Ishikawa (cell line): ENCODE measurements around the gene SIGLEC1.

Experiments
- CEBPB ChIP-seq: IDR thresholded peaks from 2 replicates; pipeline ENCODE4 v1.6.1; 2012
- CREB1 ChIP-seq: IDR thresholded peaks from 2 replicates; pipeline ENCODE4 v1.6.1; 2012; ENCODE audit warnings: low read depth
- EGR1 ChIP-seq: IDR thresholded peaks from 2 replicates; pipeline ENCODE4 v1.6.1; 2012
- EP300 ChIP-seq: IDR thresholded peaks from 2 replicates; pipeline ENCODE4 v1.6.1; 2012; ENCODE audit warnings: borderline replicate concordance
- FOXM1 ChIP-seq: IDR thresholded peaks from 2 replicates; pipeline ENCODE4 v1.6.1; 2012; ENCODE audit warnings: low read depth, borderline replicate concordance
- MAX ChIP-seq: IDR thresholded peaks from 2 replicates; pipeline ENCODE4 v1.6.1; 2012
- NFIC ChIP-seq: IDR thresholded peaks from 2 replicates; pipeline ENCODE4 v1.6.1; 2012
- RAD21 ChIP-seq: IDR thresholded peaks from 2 replicates; pipeline ENCODE4 v1.6.1; 2012; ENCODE audit warnings: low read depth
- TAF1 ChIP-seq: IDR thresholded peaks from 2 replicates; pipeline ENCODE4 v1.6.1; 2012; ENCODE audit warnings: low read depth, mild to moderate bottlenecking
- TCF12 ChIP-seq: IDR thresholded peaks from 2 replicates; pipeline ENCODE4 v1.6.1; 2012; ENCODE audit warnings: low read depth
- TEAD4 ChIP-seq: IDR thresholded peaks from 2 replicates; pipeline ENCODE4 v1.6.1; 2012
- USF1 ChIP-seq: IDR thresholded peaks from 2 replicates; pipeline ENCODE4 v1.6.1; 2012
- YY1 ChIP-seq: IDR thresholded peaks from 2 replicates; pipeline ENCODE4 v1.6.1; 2012; ENCODE audit warnings: low read depth
- ZBTB7A ChIP-seq: IDR thresholded peaks from 2 replicates; pipeline ENCODE4 v1.6.1; 2012; ENCODE audit warnings: low read depth
- TF ChIP-seq, protein P1 (sequence below): IDR thresholded peaks from 2 replicates; pipeline ENCODE4 v1.6.1; 2012; ENCODE audit warnings: low read depth, mild to moderate bottlenecking

The SIGLEC1 gene

GRCh38 chr20:3699037-3699436 lies 13.4 kb downstream of the SIGLEC1 start:
- TF ChIP-seq TAF1, result no peak
- no peak for TF ChIP-seq ZBTB7A
- no peak for TF ChIP-seq TCF12
- no peak for TF ChIP-seq CREB1
- TF ChIP-seq USF1, result no peak
- TF ChIP-seq CEBPB, result no peak
- no peak for TF ChIP-seq EGR1
- TF ChIP-seq NFIC, result no peak
- TF ChIP-seq RAD21, result no peak
- TF ChIP-seq, protein P1, sequence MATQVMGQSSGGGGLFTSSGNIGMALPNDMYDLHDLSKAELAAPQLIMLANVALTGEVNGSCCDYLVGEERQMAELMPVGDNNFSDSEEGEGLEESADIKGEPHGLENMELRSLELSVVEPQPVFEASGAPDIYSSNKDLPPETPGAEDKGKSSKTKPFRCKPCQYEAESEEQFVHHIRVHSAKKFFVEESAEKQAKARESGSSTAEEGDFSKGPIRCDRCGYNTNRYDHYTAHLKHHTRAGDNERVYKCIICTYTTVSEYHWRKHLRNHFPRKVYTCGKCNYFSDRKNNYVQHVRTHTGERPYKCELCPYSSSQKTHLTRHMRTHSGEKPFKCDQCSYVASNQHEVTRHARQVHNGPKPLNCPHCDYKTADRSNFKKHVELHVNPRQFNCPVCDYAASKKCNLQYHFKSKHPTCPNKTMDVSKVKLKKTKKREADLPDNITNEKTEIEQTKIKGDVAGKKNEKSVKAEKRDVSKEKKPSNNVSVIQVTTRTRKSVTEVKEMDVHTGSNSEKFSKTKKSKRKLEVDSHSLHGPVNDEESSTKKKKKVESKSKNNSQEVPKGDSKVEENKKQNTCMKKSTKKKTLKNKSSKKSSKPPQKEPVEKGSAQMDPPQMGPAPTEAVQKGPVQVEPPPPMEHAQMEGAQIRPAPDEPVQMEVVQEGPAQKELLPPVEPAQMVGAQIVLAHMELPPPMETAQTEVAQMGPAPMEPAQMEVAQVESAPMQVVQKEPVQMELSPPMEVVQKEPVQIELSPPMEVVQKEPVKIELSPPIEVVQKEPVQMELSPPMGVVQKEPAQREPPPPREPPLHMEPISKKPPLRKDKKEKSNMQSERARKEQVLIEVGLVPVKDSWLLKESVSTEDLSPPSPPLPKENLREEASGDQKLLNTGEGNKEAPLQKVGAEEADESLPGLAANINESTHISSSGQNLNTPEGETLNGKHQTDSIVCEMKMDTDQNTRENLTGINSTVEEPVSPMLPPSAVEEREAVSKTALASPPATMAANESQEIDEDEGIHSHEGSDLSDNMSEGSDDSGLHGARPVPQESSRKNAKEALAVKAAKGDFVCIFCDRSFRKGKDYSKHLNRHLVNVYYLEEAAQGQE, result no peak

- TF ChIP-seq USF1 (no peak), CREB1 (no peak), FOXM1 (no peak), TEAD4 (no peak), TCF12 (no peak), YY1 (no peak), EP300 (no peak), ZBTB7A (no peak), CEBPB (no peak), MAX (no peak), NFIC (no peak), EGR1 (no peak), RAD21 (no peak)
- TF ChIP-seq, protein P1, result no peak
These were observed 13.8 kb downstream of the SIGLEC1 start for GRCh38 chr20:3698591-3699001.

DNA sequence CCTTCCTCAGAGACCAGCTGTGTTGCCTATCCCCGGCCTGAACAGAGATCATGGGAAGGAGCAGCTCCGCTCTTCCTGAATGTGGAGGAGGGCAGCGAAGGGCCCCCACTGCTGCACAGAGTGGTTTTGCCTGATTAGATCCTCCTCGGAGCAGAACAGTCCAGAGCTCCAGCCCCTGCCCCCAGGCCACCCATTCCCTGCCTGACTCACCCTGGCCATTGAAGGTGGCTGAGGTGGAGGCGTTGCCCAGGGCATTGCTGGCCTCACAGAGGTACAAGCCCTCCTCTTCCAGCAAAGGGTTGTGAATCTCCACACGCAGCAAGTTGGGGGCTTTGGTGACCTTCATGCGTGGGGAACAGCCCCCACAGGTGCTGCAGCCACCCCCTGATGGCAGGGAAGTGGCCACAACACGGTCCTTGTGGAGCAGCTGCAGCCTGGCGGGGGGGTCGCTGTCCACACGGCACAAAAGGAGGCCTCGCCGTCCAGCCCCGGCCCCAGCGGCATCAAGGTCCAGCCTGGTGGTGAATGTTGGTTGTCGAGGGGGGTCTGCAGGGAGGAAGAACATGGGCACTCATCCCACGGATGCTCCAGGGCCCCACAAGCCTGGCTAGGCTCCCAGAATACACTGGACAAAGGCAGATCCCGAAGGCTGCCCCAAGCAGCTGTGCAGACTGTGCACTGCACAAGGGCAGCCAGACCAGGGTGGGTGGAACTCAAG lies 14.7 kb downstream of the SIGLEC1 start:
- TF ChIP-seq TEAD4 (no peak), CREB1 (no peak), FOXM1 (no peak), EGR1 (no peak), ZBTB7A (no peak), RAD21 (no peak), CEBPB (no peak)

GRCh38 chr20:3696745-3697587 lies 15.4 kb downstream of the SIGLEC1 start:
- no peak for TF ChIP-seq TEAD4
- TF ChIP-seq NFIC, result no peak
- TF ChIP-seq TCF12, result no peak
- TF ChIP-seq USF1, result no peak
- TF ChIP-seq CEBPB, result no peak
- TF ChIP-seq YY1, result no peak
- TF ChIP-seq EGR1, result no peak
- TF ChIP-seq TAF1, result no peak
- TF ChIP-seq, protein P1, result no peak
- TF ChIP-seq RAD21, result no peak
- no peak for TF ChIP-seq ZBTB7A
- no peak for TF ChIP-seq FOXM1
- no peak for TF ChIP-seq EP300
- TF ChIP-seq CREB1, result no peak
